Body of pancreas (tissue), 4 donors: ENCODE measurements around the gene OR6C70. TPM values are rescaled to one million over a fixed set of nuclear protein-coding genes. Genes with fewer than 3 reads are reported as not detected.
"Not testable (repeated sequence)": the region's sequence is repeated elsewhere in the genome, so short reads cannot be mapped to it uniquely, and the experiment has no call there.

ENCODE experiments used
- ATAC-seq: fragments of 150-250 bp; one replicate; pipeline ENCODE4 v1.9.1; 2016
- DNase-seq, 4 donors: peaks; one replicate each; pipeline ENCODE4 v3.0.0-alpha.2; 2019
- H3K27ac ChIP-seq, 4 donors: fragments of 200-600 bp; sonication (generic); 1 replicate in 3 of 4; 2 replicates in 1 of 4; pipeline versions ENCODE4 v1.5.1 to v1.6.1; 2016 to 2019; ENCODE audit warnings: mild to moderate bottlenecking in 1 of 4, mixed read lengths in 1 of 4, moderate library complexity in 1 of 4
- H3K27me3 ChIP-seq, 2 donors: fragments of 200-600 bp; sonication (generic); one replicate each; pipeline ENCODE4 v1.6.0; 2016; ENCODE audit warnings: mild to moderate bottlenecking in 1 of 2
- H3K36me3 ChIP-seq, 2 donors: fragments of 200-600 bp; sonication (generic); replicated peaks in 1 of 2; 2 replicates each; pipeline ENCODE4 v1.5.1; 2016; ENCODE audit warnings: low read depth in 2 of 2; ENCODE audit not compliant: insufficient read depth in 1 of 2
- H3K4me1 ChIP-seq: fragments of 200-600 bp; sonication (generic); one replicate; pipeline ENCODE4 v1.6.0; 2016
- H3K4me3 ChIP-seq, 2 donors: fragments of 200-600 bp; sonication (generic); 1 replicate in 1 of 2; 2 replicates in 1 of 2; pipeline ENCODE4 v1.5.1; 2016 to 2019
- H3K9me3 ChIP-seq, 3 donors: fragments of 200-600 bp; sonication (generic); 1 replicate in 2 of 3; 2 replicates in 1 of 3; pipeline ENCODE4 v1.5.1; 2016
- POLR2A ChIP-seq, 3 donors: fragments of 450-650 bp; IDR thresholded peaks; one replicate each; pipeline ENCODE4 v1.6.1; 2016; ENCODE audit warnings: antibody characterized with exemption in 3 of 3, mild to moderate bottlenecking in 2 of 3
- WGBS, 2 donors: methylation state at CpG; one replicate each; pipeline ENCODE4 v1.1.5; 2017; 5-methylcytosine and 5-hydroxymethylcytosine counted together
- intact Hi-C: fragments of 100-400 bp; cut with DNase I; formaldehyde crosslinking; loops from one replicate; pipeline ENCODE4 v1.15.1; 2023
- total RNA-seq, 2 donors: library from RNA; depleted of rRNA; stranded (reverse); fragments of >200 nt; gene quantifications; one replicate each; pipeline ENCODE4 v1.1.0, GENCODE V29; 2016
- TF ChIP-seq, protein P1 (sequence below), 7 experiments: fragments of 450-650 bp in 4 of 7; fragments of 200-600 bp in 3 of 7; sonication (generic) in 3 of 7; IDR thresholded peaks; one replicate each; pipeline ENCODE4 v1.5.1; 2016 to 2019; ENCODE audit warnings: antibody characterized with exemption in 7 of 7

The OR6C70 gene
- total RNA-seq, 2 donors from 2014 or later = not detected

DNA sequence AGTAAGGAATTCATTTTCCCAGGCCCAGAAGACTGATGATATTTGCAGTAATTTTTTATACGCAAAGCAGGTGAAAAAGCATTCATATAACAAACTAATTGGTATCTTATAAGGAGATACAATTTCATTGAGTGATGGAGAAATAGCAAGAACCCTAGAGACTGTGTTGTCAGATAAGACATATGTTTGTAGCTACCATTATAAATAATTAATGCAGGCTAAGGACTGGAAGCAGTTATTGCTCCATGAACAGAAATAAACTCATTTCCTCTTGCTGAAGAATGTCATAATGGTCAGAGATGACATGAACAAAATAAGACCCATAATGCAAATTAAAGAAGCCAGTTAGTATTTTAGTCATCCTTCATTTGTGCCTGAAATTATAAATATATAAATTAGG lies 24.6 kb downstream of the OR6C70 start:
- Histone ChIP-seq H3K36me3 (no peaks in the 10 kb centered on the region), H3K4me3 (no peak overlapping the region), H3K27me3 (no peaks in the 10 kb centered on the region), H3K4me1 (no peaks in the 10 kb centered on the region), H3K9me3 (no peaks in the 10 kb centered on the region), H3K27ac (no peak overlapping the region)
- WGBS, 2 donors = 95 to 96% methylated on average over 1 of the region's 1 CpG
- ATAC-seq = no peak
- DNase-seq = no peak
- intact Hi-C loops = no loop called here
- TF ChIP-seq, protein P1, sequence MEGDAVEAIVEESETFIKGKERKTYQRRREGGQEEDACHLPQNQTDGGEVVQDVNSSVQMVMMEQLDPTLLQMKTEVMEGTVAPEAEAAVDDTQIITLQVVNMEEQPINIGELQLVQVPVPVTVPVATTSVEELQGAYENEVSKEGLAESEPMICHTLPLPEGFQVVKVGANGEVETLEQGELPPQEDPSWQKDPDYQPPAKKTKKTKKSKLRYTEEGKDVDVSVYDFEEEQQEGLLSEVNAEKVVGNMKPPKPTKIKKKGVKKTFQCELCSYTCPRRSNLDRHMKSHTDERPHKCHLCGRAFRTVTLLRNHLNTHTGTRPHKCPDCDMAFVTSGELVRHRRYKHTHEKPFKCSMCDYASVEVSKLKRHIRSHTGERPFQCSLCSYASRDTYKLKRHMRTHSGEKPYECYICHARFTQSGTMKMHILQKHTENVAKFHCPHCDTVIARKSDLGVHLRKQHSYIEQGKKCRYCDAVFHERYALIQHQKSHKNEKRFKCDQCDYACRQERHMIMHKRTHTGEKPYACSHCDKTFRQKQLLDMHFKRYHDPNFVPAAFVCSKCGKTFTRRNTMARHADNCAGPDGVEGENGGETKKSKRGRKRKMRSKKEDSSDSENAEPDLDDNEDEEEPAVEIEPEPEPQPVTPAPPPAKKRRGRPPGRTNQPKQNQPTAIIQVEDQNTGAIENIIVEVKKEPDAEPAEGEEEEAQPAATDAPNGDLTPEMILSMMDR (IDR thresholded peaks at IDR 0.05) = no peak
- TF ChIP-seq POLR2A (IDR thresholded peaks at IDR 0.05) = no peak

DNA sequence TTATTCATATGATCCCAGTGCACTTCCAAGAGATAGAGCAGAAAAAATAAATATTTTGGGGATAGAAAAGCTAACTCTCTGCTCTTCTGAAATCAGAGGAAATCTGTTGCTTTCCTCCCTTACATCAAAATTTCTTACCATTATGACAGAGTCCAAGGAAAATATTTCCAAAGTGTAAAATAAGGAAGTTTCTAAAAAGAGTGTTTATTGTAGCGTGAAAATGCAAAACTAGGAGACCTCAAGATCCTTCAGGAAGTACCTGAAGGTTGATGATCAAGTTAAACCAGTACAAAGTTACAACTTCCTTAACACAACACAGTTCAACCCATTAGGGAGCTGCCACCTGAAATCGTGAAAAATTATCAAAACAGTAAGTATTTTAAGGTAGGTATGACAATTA lies 26.2 kb downstream of the OR6C70 start, which contains the start of gene OR6C2:
Gene OR6C2 (plus strand): TSS at position 301 of the 400 bp plus-strand sequence. CDS start 8,138 bp downstream, outside the sequence.
- Histone ChIP-seq H3K4me1 (no peaks in the 10 kb centered on the region), H3K27ac (no peak within 1 kb of the TSS), H3K27me3 (no peaks in the 10 kb centered on the region), H3K4me3 (no peak within 1 kb of the TSS), H3K9me3 (no peaks in the 10 kb centered on the region), H3K36me3 (no peaks in the 10 kb centered on the region)
- WGBS, 2 donors = 34 to 41% methylated on average over 2 of the region's 2 CpGs
- ATAC-seq (no peak), DNase-seq (no peak)
- TF ChIP-seq POLR2A (IDR thresholded peaks at IDR 0.05) = no peak
- TF ChIP-seq, protein P1 (IDR thresholded peaks at IDR 0.05) = no peak
- intact Hi-C loops = no loop called here

DNA sequence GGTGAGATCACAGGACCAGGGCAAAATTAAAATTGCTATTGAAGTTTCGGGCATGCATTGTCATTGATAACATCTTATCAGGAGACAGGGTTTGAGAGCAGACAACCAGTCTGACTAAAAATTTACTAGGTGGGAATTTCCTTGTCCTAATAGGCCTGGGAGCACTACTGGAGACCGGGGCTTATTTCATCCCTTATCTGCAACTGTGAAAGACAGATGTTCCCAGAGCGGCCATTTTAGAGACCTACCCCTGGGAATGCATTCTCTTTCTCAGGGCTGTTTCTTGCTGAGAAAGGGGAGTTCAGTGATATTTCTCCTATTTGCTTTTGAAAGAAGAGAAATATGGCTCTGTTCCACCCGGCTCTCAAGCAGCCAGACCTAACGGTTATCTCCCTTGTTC lies 28.7 kb downstream of the OR6C70 start:
- ATAC-seq, H3K9me3 ChIP-seq, H3K36me3 ChIP-seq, DNase-seq, intact Hi-C loops, H3K4me1 ChIP-seq, H3K27ac ChIP-seq, H3K4me3 ChIP-seq, H3K27me3 ChIP-seq: not testable (repeated sequence)
- WGBS, 2 donors = 77 to 81% methylated on average over 5 of the region's 5 CpGs

DNA sequence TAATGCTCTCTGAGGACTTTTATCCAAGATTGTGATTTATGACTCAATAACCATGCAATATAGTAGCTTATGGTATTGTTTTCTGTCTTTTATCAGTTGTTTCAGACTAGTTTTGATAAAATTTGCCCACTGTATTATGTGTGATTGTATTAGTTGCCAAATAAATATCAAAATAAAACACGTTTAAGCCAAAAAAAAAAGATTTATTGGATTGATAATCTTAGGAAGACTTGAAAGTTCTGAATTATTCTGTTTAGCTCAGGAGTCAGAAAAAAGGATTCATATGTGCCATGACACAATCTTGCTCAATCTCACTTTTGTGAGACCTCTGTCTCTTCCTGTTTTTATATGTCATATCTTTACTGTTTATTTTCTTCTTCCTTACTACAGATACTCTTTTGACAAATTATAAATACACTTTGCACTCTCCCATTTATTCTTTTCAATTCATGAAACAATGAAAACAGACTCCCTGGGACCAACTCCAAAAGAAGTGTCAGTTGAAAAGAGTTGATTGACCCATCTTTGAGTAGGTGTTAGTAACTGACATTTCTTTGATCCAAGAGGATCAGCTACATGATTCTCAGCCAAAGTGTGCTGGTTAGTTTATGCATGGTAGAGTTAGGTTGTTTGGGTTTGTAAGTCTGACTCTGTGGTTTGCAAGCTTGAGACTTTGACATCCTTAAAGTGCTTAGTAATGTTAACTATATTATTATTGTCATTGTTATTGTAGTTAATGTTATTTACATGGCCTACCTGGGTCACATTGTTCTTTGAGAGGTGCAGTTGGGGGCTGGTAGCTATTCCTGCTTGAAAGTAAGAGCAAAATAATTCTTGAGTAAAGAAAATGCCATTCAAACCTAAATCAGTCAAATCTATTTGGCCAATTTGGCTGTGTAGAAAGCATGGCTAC lies 41.4 kb downstream of the OR6C70 start:
- Histone ChIP-seq H3K9me3 (no peaks in the 10 kb centered on the region), H3K4me1 (no peaks in the 10 kb centered on the region), H3K36me3 (no peaks in the 10 kb centered on the region), H3K4me3 (no peak overlapping the region), H3K27me3 (no peaks in the 10 kb centered on the region), H3K27ac (no peak overlapping the region)
- no peak for ATAC-seq
- TF ChIP-seq, protein P1 (IDR thresholded peaks at IDR 0.05) = no peak
- no peak for TF ChIP-seq POLR2A (IDR thresholded peaks at IDR 0.05)
- no peak for DNase-seq
- intact Hi-C loops = no loop called here
- whole genome bisulfite sequencing, 2 donors = 20 to 34% methylated on average over 1 of the region's 1 CpG

- TF ChIP-seq, protein P1 (IDR thresholded peaks at IDR 0.05) = no peak
- TF ChIP-seq POLR2A (IDR thresholded peaks at IDR 0.05) = no peak
- Histone ChIP-seq H3K4me1 (no peaks in the 10 kb centered on the region), H3K36me3 (no peaks in the 10 kb centered on the region), H3K9me3 (no peaks in the 10 kb centered on the region), H3K4me3 (no peak within 1 kb of the TSS), H3K27ac (no peak within 1 kb of the TSS), H3K27me3 (no peaks in the 10 kb centered on the region)
- DNase-seq = no peak
- WGBS, 2 donors = 53 to 61% methylated on average over 4 of the region's 4 CpGs
- ATAC-seq = no peak
- intact Hi-C loops = no loop called here
These were observed 44.0 kb downstream of the OR6C70 start, which contains the start of gene OR6C76 for GRCh38 chr12:55425954-55426353. OR6C76 (plus strand) TSS chr12:55426254; CDS start chr12:55426254, 0 bp downstream.
